OCI-LY3 (cell line): ENCODE data around the gene CLPSL1.

Experiments used
- CTCF ChIP-seq: fragments of 200-600, 300-600 bp; sonication (generic); IDR thresholded peaks from 2 replicates; pipeline ENCODE4 v1.5.1; 2014; ENCODE audit warnings: antibody characterized with exemption, low read length, low read depth
- EZH2phosphoT487 ChIP-seq: fragments of 200-600 bp; shearing (Covaris generic); IDR thresholded peaks from 2 replicates; pipeline ENCODE4 v1.6.1; 2018; ENCODE audit warnings: antibody characterized with exemption, mixed run types, low read depth

DNA sequence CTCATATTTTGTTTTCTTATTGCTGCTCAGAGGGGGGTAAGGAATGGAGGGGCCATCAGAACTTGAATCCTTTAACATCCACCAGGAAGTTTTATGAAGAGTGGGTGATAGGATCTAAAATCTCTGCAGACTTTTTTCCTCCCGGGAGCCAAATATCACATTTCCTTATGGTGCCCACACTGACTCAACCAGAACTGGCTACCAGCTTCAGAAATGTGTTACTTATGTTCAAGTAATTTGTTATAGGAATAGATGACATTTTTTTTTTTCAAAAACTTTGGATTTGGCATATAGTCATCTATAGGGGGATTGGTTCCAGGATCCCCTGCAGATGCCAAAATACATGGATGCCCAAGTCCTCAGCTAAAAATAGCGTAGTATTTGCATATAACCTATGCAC, 42.8 kb downstream of the CLPSL1 start:
- TF ChIP-seq CTCF = no peak
- TF ChIP-seq EZH2phosphoT487 = no peak
